HepG2 (cell line): ENCODE data around the gene RARG.

Experiments used
- TF ChIP-seq, protein P1 (sequence below): sonication (generic); formaldehyde crosslinking; IDR thresholded peaks from 2 replicates; pipeline ENCODE4 v1.8.0; 2022; ENCODE audit warnings: mild to moderate bottlenecking, missing genetic modification reagents, moderate library complexity
- TF ChIP-seq, protein P2 (sequence below): sonication (generic); formaldehyde crosslinking; IDR thresholded peaks from 2 replicates; pipeline ENCODE4 v1.5.0; 2020; ENCODE audit warnings: mild to moderate bottlenecking, missing genetic modification reagents, moderate library complexity
- TF ChIP-seq, protein P3 (sequence below): IDR thresholded peaks from 2 replicates; pipeline ENCODE4 v1.6.1; 2018; ENCODE audit warnings: missing genetic modification reagents, mild to moderate bottlenecking, missing compliant biosample characterization
- TF ChIP-seq, protein P4 (sequence below), 2 experiments: fragments of 450-650 bp in 1 of 2; sonication (generic) in 1 of 2; formaldehyde crosslinking; IDR thresholded peaks; 2 replicates each; pipeline versions ENCODE4 v1.5.0 to v1.8.0; 2020 to 2022; ENCODE audit warnings: mild to moderate bottlenecking in 1 of 2, missing genetic modification reagents in 1 of 2
- TF ChIP-seq, protein P5 (sequence below): sonication (generic); formaldehyde crosslinking; IDR thresholded peaks from 2 replicates; pipeline ENCODE4 v1.5.0; 2020; ENCODE audit warnings: missing genetic modification reagents

DNA sequence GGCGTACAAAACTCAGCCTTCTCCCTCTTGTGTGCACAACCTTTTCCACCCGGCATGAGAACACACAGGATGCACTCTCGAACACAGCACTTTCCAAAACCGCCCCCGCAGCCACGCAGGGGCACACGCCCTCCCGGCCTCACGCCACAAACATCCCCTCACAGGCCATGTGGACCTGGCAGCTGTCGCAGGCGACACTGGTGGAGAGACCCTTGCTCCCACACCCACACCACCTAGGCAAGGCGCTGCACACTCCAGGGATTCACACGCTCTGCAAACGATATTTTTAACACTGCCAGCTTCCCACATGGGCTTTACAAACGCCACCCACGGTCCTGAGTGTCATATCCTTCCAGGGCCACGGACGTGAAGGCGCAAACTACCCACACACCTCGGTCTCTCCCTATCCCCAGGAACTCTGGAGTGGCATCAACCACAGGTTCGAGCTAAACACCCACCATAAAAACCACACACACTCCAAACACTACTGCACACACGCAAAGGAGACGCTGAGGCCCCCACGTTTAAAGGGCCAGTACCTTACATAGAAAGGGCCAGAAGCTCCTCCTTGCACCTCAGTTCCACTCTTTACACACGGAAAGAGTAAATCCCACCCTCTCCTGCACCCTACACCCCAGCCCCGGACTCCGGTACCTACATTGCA is 12.6 kb downstream of the RARG start:
- TF ChIP-seq, protein P1, sequence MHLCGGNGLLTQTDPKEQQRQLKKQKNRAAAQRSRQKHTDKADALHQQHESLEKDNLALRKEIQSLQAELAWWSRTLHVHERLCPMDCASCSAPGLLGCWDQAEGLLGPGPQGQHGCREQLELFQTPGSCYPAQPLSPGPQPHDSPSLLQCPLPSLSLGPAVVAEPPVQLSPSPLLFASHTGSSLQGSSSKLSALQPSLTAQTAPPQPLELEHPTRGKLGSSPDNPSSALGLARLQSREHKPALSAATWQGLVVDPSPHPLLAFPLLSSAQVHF (CRISPR knock-in tag): no peak
- TF ChIP-seq, protein P2, sequence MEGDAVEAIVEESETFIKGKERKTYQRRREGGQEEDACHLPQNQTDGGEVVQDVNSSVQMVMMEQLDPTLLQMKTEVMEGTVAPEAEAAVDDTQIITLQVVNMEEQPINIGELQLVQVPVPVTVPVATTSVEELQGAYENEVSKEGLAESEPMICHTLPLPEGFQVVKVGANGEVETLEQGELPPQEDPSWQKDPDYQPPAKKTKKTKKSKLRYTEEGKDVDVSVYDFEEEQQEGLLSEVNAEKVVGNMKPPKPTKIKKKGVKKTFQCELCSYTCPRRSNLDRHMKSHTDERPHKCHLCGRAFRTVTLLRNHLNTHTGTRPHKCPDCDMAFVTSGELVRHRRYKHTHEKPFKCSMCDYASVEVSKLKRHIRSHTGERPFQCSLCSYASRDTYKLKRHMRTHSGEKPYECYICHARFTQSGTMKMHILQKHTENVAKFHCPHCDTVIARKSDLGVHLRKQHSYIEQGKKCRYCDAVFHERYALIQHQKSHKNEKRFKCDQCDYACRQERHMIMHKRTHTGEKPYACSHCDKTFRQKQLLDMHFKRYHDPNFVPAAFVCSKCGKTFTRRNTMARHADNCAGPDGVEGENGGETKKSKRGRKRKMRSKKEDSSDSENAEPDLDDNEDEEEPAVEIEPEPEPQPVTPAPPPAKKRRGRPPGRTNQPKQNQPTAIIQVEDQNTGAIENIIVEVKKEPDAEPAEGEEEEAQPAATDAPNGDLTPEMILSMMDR (CRISPR knock-in tag): no peak
- TF ChIP-seq, protein P3, sequence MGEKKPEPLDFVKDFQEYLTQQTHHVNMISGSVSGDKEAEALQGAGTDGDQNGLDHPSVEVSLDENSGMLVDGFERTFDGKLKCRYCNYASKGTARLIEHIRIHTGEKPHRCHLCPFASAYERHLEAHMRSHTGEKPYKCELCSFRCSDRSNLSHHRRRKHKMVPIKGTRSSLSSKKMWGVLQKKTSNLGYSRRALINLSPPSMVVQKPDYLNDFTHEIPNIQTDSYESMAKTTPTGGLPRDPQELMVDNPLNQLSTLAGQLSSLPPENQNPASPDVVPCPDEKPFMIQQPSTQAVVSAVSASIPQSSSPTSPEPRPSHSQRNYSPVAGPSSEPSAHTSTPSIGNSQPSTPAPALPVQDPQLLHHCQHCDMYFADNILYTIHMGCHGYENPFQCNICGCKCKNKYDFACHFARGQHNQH (CRISPR knock-in tag): no peak
- TF ChIP-seq, protein P4, sequence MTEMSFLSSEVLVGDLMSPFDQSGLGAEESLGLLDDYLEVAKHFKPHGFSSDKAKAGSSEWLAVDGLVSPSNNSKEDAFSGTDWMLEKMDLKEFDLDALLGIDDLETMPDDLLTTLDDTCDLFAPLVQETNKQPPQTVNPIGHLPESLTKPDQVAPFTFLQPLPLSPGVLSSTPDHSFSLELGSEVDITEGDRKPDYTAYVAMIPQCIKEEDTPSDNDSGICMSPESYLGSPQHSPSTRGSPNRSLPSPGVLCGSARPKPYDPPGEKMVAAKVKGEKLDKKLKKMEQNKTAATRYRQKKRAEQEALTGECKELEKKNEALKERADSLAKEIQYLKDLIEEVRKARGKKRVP (CRISPR knock-in tag; IDR thresholded peaks at IDR 0.05): no peak
- TF ChIP-seq, protein P5, sequence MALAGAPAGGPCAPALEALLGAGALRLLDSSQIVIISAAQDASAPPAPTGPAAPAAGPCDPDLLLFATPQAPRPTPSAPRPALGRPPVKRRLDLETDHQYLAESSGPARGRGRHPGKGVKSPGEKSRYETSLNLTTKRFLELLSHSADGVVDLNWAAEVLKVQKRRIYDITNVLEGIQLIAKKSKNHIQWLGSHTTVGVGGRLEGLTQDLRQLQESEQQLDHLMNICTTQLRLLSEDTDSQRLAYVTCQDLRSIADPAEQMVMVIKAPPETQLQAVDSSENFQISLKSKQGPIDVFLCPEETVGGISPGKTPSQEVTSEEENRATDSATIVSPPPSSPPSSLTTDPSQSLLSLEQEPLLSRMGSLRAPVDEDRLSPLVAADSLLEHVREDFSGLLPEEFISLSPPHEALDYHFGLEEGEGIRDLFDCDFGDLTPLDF (CRISPR knock-in tag): no peak
